ENCODE measurements around the gene PCLO. TPM values are rescaled to one million over a fixed set of nuclear protein-coding genes. Genes with fewer than 3 reads are reported as not detected.

Gene PCLO
- 10 to 100 TPM in 2 of 3 donors, 1 to 10 TPM in 1; 8.9 to 10.8 (median 10.0) TPM for polyA plus RNA-seq (ENCODE audit: insufficient read length in 3 of 3)
- long read RNA-seq, donor 1 = 0 reads
- long read RNA-seq, donor 2 = 0 reads
- long read RNA-seq, donor 3 = 0 reads
- long read RNA-seq, donor 4 = 0 reads
- long read RNA-seq, donor 5 = 0 reads
- long read RNA-seq, donor 6, partial matches to known transcripts = 0 of 1 reads
- long read RNA-seq, donor 6, other reads (novel, unspliced or antisense) = 0 of 1 reads
- long read RNA-seq, donor 7, partial matches to known transcripts = 0 of 2 reads
- long read RNA-seq, donor 7, other reads (novel, unspliced or antisense) = 0 of 2 reads
- long read RNA-seq, donor 8 = 0 reads
- long read RNA-seq, donor 9, partial matches to known transcripts = 0 of 1 reads
- long read RNA-seq, donor 9, other reads (novel, unspliced or antisense) = 0 of 1 reads
- long read RNA-seq, donor 10 = 0 reads
- long read RNA-seq, donor 11, partial matches to known transcripts = 0 of 1 reads
- long read RNA-seq, donor 11, other reads (novel, unspliced or antisense) = 0 of 1 reads
- long read RNA-seq, donor 12 = 0 reads
- long read RNA-seq, donor 13 = 0 reads
- long read RNA-seq, donor 14 = 0 reads
- long read RNA-seq, donor 15 = 0 reads
- long read RNA-seq, donor 16, partial matches to known transcripts = 0 of 4 reads
- long read RNA-seq, donor 16, other reads (novel, unspliced or antisense) = 0 of 4 reads

- DNase-seq (ENCODE audit: extremely low read depth in 1 of 11, low read depth in 9 of 11, low spot score in 4 of 11) = peak; percentile 66 to 87 (median 75)
Measured at GRCh38 chr7:83162402-83163256, at the start of gene PCLO. Gene PCLO, minus strand, starts transcription at chr7:83162884. Its CDS starts 292 bp downstream, at chr7:83162592.

- DNase-seq (ENCODE audit: extremely low read depth in 1 of 11, low read depth in 9 of 11, low spot score in 4 of 11) = no peak
Measured at GRCh38 chr7:83211685-83212084, 49.0 kb upstream of the PCLO start.

DNA sequence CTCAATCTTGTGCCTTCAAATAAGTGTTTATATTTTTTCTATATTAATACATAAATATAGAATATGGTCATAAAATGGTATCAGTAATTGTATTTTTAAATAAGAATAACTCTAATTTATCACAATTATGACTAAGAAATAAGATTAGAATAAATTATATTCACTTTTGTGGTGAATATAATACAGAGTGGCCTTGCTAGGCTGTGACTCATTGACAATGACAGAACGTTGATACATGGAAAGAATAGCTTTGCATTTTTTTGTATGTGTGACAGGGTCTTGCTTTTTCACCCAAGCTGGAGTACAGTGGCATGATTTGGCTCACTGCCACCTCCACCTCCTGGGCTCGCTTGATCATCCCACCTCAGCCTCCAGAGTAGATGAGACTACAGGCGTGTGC is 47.8 kb upstream of the PCLO start:
- DNase-seq (ENCODE audit: extremely low read depth in 1 of 11, low read depth in 9 of 11, low spot score in 4 of 11) = no peak

- DNase-seq (ENCODE audit: extremely low read depth in 1 of 11, low read depth in 9 of 11, low spot score in 4 of 11) = no peak
Measured at GRCh38 chr7:83204715-83205114, 42.0 kb upstream of the PCLO start.

GRCh38 chr7:83201355-83201754 is 38.7 kb upstream of the PCLO start:
- no peak for DNase-seq (ENCODE audit: extremely low read depth in 1 of 11, low read depth in 9 of 11, low spot score in 4 of 11)

- DNase-seq (ENCODE audit: extremely low read depth in 1 of 11, low read depth in 9 of 11, low spot score in 4 of 11) = no peak
Measured at GRCh38 chr7:83190659-83191389, 28.1 kb upstream of the PCLO start.

DNA sequence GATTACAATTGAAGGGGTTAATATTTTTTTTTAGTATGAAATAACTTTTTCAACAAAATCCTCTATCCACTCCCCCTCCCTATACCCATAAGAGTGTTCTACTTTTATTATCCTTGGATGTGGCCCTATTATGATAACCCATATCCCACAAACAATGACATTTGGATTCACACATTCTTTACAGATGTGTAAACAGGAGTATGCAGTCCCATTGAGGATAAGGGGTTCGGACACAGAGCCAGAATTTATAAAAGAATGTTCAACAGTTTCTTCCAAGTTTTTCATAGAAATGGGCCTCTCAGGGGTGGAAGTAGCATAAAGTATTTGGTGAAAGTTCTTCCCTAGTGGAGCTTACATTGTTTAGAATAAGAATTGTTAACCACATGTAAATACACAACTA is 16.1 kb upstream of the PCLO start:
- no peak for DNase-seq (ENCODE audit: extremely low read depth in 1 of 11, low read depth in 9 of 11, low spot score in 4 of 11)

DNA sequence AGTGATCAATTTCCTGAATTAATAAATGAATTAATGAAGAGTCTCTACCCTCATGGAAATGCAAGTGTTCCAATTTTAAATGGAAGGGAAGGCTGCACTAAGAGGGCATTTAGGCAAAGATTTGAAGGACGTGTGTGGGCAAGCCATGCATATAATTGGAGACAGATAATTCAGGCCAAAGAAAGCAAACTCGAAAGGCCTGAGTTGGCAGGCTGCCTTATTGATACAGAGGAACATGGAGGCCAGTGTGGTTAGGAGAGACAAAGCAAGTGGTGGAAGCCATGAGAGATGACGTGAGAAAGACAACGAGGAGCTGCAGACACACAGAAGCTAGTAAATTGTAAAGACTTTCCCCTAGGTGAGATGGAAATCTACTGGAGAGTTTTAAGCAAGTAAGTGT is 15.4 kb upstream of the PCLO start:
- DNase-seq (ENCODE audit: extremely low read depth in 1 of 11, low read depth in 9 of 11, low spot score in 4 of 11) = no peak

- DNase-seq (ENCODE audit: extremely low read depth in 1 of 11, low read depth in 9 of 11, low spot score in 4 of 11) = no peak
Measured at GRCh38 chr7:83173664-83174063, 11.0 kb upstream of the PCLO start.

DNA sequence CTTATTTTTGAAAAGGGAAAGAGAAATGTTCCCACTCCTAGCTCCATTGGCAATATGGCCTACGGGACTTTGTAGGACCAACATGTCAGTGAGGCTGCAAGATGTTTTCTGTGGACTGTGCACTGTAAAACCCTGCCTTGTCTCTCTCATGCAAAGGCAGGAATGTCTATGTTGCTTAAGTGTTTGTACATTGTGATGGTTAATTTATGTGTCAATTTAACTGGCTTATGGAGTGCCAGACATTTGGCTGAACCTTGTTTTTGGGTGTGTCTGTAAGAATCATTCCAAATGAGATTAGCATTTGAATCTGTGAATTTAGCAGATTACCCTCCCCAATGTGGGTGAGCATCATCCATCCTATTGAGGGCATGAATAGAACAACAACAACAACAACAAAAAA is 4.1 kb upstream of the PCLO start:
- DNase-seq (ENCODE audit: extremely low read depth in 1 of 11, low read depth in 9 of 11, low spot score in 4 of 11) = no peak

- no peak for DNase-seq (ENCODE audit: extremely low read depth in 1 of 11, low read depth in 9 of 11, low spot score in 4 of 11)
Measured at GRCh38 chr7:83161899-83162401, 734 bp downstream of the PCLO start.

DNA sequence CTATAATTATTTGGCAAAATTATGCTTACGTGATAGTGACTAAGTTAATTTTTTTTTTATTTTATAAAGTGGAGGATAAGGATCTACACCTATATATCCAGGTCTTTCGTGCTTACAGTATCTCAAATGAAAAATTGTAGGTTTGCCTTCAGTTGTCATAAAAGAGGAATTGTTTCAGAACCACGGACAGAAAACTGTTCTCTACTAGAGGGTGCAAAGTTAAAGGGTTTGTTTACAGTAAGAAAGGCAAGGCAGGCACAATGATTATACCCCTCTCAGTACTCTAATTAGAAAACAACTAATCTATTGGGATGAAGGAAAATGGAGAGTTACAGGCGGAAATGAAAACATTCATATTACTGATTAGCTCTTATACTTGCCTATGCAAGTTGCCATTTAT is 1.5 kb downstream of the PCLO start:
- peak in 2 of 11 donors; percentile 3 to 25 for DNase-seq (ENCODE audit: extremely low read depth in 1 of 11, low read depth in 9 of 11, low spot score in 4 of 11)

DNA sequence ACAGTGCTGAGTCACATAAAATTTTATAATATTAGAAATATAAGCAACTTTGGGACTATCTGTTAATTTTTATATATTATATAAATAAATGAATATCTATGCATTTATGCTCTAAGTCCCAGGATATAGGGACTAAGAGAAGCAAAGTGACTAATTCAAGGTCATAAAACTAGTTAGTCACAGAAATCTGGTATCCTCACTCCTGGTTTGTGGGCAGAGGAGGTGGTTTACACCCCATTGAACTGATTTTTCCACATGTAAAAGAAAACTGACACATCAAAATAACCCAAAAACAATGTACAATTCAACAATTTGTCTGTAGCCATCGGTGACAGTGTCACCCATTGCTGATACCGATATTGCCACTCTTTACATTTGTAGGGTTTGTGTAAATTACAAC is 3.0 kb downstream of the PCLO start:
- no peak for DNase-seq (ENCODE audit: extremely low read depth in 1 of 11, low read depth in 9 of 11, low spot score in 4 of 11)

DNA sequence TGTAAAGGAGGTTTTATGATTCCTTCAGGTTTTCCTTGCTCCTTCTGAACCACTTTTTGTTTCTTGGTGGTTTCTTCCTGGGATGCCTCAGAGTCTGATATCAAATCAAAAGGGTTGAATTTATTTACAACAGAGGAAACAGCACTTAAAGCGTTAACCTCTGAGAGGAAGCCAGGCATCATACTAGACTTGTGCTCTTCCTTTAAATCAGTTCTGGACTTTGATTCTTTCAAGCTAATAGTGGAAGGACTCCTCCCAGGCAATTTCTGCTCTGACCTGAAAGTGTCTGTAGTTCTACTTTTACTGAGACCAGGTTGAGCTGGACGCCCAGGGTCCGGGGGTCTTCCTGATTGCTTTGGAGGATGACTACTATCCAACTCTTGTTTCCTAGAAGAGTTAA is 6.7 kb downstream of the PCLO start:
- no peak for DNase-seq (ENCODE audit: extremely low read depth in 1 of 11, low read depth in 9 of 11, low spot score in 4 of 11)

- DNase-seq (ENCODE audit: extremely low read depth in 1 of 11, low read depth in 9 of 11, low spot score in 4 of 11) = no peak
Measured at GRCh38 chr7:83155407-83155806, 7.3 kb downstream of the PCLO start.

GRCh38 chr7:83153419-83153818 is 9.3 kb downstream of the PCLO start:
- no peak for DNase-seq (ENCODE audit: extremely low read depth in 1 of 11, low read depth in 9 of 11, low spot score in 4 of 11)

- no peak for DNase-seq (ENCODE audit: extremely low read depth in 1 of 11, low read depth in 9 of 11, low spot score in 4 of 11)
Measured at GRCh38 chr7:83150310-83150709, 12.4 kb downstream of the PCLO start.

- no peak for DNase-seq (ENCODE audit: extremely low read depth in 1 of 11, low read depth in 9 of 11, low spot score in 4 of 11)
Measured at GRCh38 chr7:83149466-83149865, 13.2 kb downstream of the PCLO start.

DNA sequence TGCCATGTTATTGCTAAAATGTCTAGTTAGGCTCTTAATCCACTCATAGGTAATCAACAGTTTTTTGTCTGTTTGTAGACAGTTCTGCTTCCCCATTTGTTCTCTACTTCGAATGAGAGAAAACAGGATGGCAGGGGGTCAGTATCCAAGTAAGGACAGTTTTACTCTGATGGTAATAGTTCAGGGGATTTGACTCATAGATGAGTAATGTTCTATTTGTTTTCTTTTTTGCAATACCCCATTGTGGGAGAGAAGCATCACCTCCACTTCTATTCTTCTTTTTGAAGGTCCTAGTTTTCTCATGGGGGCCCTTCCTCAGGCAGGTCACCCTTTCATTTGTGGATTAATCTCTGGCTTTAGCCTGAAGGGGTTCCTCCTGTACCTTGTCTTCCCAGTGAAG is 13.9 kb downstream of the PCLO start:
- DNase-seq (ENCODE audit: extremely low read depth in 1 of 11, low read depth in 9 of 11, low spot score in 4 of 11) = no peak
